SK-N-SH (cell line): ENCODE results near the gene PXDN.

Experiments
- CHD2 ChIP-seq: fragments of 150-350 bp; IDR thresholded peaks from 2 replicates; pipeline ENCODE4 v1.6.1; 2018; ENCODE audit warnings: low read length; ENCODE audit not compliant: partially characterized antibody
- CTCF ChIP-seq: fragments of 200-600 bp; sonication (generic); IDR thresholded peaks from 2 replicates; pipeline ENCODE4 v1.6.1; 2017; ENCODE audit warnings: antibody characterized with exemption, mild to moderate bottlenecking, moderate library complexity
- EZH2phosphoT487 ChIP-seq: fragments of 200-600 bp; sonication (generic); IDR thresholded peaks from 2 replicates; pipeline ENCODE4 v1.6.1; 2017; ENCODE audit warnings: low read depth, mixed run types, mild to moderate bottlenecking, antibody characterized with exemption, moderate library complexity, borderline replicate concordance
- FOXJ3 ChIP-seq: sonication (generic); formaldehyde crosslinking; IDR thresholded peaks from 2 replicates; pipeline ENCODE4 v1.5.1; 2020; ENCODE audit warnings: mild to moderate bottlenecking, missing genetic modification reagents
- FOXM1 ChIP-seq: IDR thresholded peaks from 2 replicates; pipeline ENCODE4 v1.4.0; 2012; ENCODE audit warnings: low read depth, mild to moderate bottlenecking
- JUND ChIP-seq: IDR thresholded peaks from 2 replicates; pipeline ENCODE4 v1.4.0; 2012
- POLR2AphosphoS5 ChIP-seq: IDR thresholded peaks from 2 replicates; pipeline ENCODE4 v1.6.1; 2012; ENCODE audit warnings: low read depth, low read length
- RAD21 ChIP-seq: IDR thresholded peaks from 2 replicates; pipeline ENCODE4 v1.6.1; 2012; ENCODE audit warnings: mild to moderate bottlenecking, low read length
- ZBTB33 ChIP-seq: IDR thresholded peaks from 2 replicates; pipeline ENCODE4 v1.4.0; 2012; ENCODE audit warnings: low read depth, borderline replicate concordance
- TF ChIP-seq, protein P1 (sequence below): IDR thresholded peaks from 2 replicates; pipeline ENCODE4 v1.6.1; 2012; ENCODE audit warnings: mild to moderate bottlenecking, low read depth, low read length, moderate library complexity
- TF ChIP-seq, protein P2 (sequence below): IDR thresholded peaks from 2 replicates; pipeline ENCODE4; 2012

- TF ChIP-seq, protein P1, sequence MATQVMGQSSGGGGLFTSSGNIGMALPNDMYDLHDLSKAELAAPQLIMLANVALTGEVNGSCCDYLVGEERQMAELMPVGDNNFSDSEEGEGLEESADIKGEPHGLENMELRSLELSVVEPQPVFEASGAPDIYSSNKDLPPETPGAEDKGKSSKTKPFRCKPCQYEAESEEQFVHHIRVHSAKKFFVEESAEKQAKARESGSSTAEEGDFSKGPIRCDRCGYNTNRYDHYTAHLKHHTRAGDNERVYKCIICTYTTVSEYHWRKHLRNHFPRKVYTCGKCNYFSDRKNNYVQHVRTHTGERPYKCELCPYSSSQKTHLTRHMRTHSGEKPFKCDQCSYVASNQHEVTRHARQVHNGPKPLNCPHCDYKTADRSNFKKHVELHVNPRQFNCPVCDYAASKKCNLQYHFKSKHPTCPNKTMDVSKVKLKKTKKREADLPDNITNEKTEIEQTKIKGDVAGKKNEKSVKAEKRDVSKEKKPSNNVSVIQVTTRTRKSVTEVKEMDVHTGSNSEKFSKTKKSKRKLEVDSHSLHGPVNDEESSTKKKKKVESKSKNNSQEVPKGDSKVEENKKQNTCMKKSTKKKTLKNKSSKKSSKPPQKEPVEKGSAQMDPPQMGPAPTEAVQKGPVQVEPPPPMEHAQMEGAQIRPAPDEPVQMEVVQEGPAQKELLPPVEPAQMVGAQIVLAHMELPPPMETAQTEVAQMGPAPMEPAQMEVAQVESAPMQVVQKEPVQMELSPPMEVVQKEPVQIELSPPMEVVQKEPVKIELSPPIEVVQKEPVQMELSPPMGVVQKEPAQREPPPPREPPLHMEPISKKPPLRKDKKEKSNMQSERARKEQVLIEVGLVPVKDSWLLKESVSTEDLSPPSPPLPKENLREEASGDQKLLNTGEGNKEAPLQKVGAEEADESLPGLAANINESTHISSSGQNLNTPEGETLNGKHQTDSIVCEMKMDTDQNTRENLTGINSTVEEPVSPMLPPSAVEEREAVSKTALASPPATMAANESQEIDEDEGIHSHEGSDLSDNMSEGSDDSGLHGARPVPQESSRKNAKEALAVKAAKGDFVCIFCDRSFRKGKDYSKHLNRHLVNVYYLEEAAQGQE, result no peak
- TF ChIP-seq FOXM1 (no peak), RAD21 (no peak), FOXJ3 (CRISPR knock-in tag) (no peak), JUND (no peak), CTCF (no peak), CHD2 (no peak), POLR2AphosphoS5 (no peak), ZBTB33 (no peak), EZH2phosphoT487 (no peak)
- TF ChIP-seq, protein P2, sequence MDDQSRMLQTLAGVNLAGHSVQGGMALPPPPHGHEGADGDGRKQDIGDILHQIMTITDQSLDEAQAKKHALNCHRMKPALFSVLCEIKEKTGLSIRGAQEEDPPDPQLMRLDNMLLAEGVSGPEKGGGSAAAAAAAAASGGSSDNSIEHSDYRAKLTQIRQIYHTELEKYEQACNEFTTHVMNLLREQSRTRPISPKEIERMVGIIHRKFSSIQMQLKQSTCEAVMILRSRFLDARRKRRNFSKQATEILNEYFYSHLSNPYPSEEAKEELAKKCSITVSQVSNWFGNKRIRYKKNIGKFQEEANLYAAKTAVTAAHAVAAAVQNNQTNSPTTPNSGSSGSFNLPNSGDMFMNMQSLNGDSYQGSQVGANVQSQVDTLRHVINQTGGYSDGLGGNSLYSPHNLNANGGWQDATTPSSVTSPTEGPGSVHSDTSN, result no peak
Measured at GRCh38 chr2:1598800-1599199, 145.5 kb downstream of the PXDN start.
